ENCODE measurements around the gene CASP10. TPM values are rescaled to one million over a fixed set of nuclear protein-coding genes. Genes with fewer than 3 reads are reported as not detected.

CASP10 gene
- total and polyA plus RNA-seq, 9 of the 15 experiments (the other 6 are each of a cell fraction or from before 2014, with no cell fraction given) = 7.1 to 20.4 (median 10.8) TPM

- TF ChIP-seq RBM22 (IDR thresholded peaks at IDR 0.05; ENCODE audit: low read depth, low read length, poor library complexity, severe bottlenecking) (no peak), HDAC1 (IDR thresholded peaks at IDR 0.05) (0 out of 4 replicates have a peak, but pooled peaks of 1 of the 2 experiments have one; percentile 27), PRDM10 (IDR thresholded peaks at IDR 0.05; ENCODE audit: partially characterized antibody) (peak; percentile 65), ZNF395 (CRISPR knock-in tag; IDR thresholded peaks at IDR 0.05) (no peak), BACH1 (tag; IDR thresholded peaks at IDR 0.05) (peak; percentile 63; the same call in 1 of the 2 replicates), POLR2A (conservative IDR thresholded peaks at IDR 0.05) (peak; percentile 64)
These were observed 75.2 kb downstream of the CASP10 start (continued) for GRCh38 chr2:201257956-201258665.

Data from K562 (cell line).